ENCODE measurements around the gene SLC25A25.

DNA sequence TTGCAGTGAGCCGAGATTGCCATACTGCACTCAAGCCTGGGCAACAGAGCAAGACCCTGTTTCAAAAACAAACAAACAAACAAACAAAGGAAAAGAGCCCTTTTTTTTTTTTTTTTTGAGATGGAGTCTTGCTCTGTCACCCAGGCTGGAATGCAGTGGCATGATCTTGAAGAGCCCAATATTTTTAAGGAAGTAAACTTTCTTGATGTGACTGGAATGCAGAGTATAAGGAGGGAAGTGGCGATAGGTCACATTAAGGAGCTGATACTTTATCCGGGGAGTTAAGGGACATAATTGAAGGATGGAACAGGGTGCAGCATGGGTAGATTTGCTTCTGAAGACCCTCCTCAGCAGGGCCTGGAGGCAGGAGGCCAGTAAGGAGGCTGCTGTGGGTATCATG is 13.9 kb upstream of the SLC25A25 start:
- TF ChIP-seq POLR2A (IDR thresholded peaks at IDR 0.05) = no peak
- TF ChIP-seq, protein P1, sequence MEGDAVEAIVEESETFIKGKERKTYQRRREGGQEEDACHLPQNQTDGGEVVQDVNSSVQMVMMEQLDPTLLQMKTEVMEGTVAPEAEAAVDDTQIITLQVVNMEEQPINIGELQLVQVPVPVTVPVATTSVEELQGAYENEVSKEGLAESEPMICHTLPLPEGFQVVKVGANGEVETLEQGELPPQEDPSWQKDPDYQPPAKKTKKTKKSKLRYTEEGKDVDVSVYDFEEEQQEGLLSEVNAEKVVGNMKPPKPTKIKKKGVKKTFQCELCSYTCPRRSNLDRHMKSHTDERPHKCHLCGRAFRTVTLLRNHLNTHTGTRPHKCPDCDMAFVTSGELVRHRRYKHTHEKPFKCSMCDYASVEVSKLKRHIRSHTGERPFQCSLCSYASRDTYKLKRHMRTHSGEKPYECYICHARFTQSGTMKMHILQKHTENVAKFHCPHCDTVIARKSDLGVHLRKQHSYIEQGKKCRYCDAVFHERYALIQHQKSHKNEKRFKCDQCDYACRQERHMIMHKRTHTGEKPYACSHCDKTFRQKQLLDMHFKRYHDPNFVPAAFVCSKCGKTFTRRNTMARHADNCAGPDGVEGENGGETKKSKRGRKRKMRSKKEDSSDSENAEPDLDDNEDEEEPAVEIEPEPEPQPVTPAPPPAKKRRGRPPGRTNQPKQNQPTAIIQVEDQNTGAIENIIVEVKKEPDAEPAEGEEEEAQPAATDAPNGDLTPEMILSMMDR (IDR thresholded peaks at IDR 0.05) = no peak
